NCI-H1930 (cell line): ENCODE data around the gene CCDC43.
"Not testable (repeated sequence)": the region's sequence is repeated elsewhere in the genome, so short reads cannot be mapped to it uniquely, and the experiment has no call there.

Source experiments
- DNase-seq, 2 experiments: peaks; one replicate each; lab custom pipeline; 2025; lab: John Stamatoyannopoulos, UW

The CCDC43 gene, protein sequence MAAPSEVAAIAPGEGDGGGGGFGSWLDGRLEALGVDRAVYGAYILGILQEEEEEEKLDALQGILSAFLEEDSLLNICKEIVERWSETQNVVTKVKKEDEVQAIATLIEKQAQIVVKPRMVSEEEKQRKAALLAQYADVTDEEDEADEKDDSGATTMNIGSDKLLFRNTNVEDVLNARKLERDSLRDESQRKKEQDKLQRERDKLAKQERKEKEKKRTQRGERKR

DNA sequence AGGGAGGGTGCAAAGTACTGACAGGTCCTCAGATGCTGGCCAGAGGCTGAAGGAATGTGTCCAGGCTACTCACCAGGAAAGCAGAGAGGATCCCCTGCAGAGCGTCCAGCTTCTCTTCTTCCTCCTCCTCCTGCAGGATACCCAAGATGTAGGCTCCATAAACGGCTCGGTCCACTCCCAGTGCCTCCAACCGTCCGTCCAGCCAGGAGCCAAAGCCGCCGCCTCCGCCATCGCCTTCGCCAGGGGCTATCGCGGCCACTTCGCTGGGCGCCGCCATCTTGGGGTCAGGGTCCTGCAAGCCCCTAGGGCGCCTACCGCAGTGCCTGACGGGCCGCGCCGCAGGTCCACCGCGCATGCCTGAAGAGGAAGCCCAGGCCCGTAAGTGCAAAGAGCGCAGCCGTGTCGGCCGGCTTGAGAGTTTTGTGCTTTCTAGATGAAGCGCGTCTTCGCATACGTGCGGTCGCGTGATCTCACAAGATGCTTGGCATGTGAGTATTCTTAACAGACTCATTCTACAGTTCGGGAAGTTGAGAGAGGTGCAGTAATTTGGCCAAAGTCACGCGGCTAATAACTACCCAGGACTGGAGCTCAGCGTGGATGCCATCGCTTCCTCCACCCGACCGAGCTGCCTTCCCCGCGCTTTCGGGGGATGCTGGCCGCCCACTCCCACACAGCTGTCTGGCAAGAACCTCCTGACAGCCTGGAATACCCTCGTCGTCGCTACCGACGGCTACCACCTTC, at the start of gene CCDC43:
Gene CCDC43, minus strand, starts transcription at position 300 of the 741 bp plus-strand sequence. Its CDS starts 23 bp downstream, at position 277.
- DNase-seq = peak; percentile 74 to 87

DNA sequence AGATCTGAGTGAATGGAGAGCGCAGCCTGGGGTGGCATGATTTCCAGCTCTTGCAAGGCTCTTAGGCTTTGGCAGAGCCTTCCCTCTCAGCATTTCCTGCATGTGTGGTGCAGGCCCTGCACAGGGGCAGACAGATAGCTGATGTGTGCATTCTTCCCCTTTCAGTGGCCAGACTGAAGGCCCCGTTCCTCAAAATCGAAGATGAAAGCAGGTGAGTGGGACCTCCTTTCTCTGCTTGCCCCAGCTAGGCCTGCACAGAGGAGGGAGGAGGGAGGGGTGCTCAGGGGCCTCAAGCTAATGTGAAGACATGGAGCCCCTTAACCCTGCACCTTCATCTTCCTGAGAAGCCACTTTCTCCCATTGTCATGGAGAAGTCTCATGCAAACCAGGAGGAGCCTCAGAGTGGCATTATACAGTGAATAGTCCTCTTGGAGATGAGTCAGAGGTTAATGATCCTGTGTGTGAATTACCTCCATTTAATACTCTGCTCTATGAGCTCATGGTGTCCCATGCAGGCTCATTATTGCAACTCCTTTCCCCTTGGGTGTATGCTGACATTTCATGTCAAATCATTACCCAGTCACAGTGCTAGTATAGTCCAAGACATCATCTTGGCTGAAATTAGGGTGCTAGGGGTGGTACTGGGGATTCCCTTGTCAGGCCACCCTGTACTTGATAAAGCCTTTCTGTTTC, 48.8 kb upstream of the CCDC43 start:
- DNase-seq = no peak

DNA sequence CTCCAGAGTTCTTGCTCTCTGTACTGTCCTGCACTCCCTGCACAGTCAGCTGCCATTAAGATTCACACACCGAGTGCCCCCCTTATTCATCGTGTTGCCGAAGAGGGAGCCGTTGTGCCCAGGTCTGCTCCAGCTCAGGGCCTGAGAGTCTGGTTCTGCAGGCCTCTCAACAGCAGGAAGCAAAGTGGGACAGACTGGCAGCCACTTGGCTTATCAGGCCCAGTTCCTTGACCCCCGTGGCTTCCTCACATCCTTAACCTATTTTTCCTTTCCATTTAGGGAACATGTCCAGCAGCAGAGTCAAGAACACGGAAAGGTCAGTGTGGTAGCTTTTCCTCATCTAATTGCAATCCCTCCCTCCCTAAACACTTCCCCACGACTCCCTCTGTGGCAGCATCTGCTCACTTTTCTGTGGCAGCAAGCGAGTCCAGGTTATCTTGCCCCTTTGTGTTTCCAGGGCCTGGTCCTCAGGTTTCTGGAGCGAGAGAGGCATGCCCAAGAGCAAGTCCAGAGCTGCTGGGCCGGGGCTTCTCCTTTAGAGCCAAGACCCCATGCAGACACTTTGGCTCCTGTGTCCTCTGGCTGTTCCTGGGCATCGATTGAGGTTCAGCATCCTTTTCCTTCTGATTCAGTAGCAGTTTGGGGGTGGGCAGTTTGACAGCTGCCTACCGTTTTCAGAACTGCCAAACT, 47.1 kb upstream of the CCDC43 start:
- DNase-seq = no peak

DNA sequence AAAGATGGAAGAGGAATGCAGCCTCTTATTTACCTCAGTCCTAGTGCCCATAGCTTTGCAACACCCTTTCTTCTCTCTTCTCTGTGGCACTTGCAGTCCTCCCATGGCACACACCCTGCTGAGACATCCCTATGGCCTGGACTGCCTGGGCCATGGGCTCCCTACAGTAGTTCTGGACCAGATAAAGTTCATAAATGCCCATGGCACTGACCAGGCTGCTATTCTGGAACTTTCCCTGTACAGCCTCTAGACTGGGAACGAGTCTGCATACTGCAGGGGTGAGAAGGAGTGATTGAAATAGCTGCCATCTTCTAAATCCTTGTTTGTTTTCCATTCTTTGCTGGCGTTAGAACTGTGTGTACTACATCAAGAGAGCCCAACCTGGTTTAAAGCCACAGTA, 44.7 kb upstream of the CCDC43 start:
- DNase-seq = no peak

DNA sequence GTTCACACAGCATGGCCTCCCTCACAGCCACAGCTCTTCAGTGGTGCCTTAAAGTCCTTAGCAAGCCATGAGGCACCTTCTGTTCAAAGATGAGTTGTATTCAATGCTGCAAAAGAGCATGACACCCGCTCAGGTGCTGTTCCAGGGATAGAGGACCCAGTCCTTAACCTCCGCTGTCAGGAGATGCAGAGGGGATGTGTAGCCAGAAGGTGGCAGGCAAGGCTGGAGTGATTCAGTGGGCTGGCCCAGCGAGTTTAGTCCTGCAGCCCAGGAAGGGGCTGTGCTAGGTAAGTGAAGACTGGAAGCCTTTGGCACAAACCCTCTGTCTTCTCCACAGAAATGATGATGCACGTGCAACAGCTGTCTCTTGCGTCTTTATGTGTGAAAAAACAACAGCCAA, 44.2 kb upstream of the CCDC43 start:
- no peak for DNase-seq

DNA sequence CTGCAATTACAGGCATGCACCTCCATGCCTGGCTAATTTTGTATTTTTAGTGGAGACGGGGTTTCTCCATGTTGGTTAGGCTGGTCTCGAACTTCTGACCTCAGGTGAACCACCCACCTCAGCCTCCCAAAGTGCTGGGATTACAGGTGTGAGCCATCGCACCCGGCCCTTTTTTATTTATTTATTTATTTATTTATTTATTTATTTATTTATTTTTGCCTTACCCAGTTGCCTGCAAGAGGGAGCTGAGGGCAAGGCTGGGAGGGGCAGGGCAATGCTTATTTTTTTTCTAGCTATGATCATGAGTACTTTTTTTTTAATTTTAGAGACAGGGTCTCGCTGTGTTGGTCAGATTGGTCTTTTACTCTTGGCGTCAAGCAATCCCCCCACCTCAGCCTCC, 36.5 kb upstream of the CCDC43 start:
- DNase-seq = not testable (repeated sequence)

DNA sequence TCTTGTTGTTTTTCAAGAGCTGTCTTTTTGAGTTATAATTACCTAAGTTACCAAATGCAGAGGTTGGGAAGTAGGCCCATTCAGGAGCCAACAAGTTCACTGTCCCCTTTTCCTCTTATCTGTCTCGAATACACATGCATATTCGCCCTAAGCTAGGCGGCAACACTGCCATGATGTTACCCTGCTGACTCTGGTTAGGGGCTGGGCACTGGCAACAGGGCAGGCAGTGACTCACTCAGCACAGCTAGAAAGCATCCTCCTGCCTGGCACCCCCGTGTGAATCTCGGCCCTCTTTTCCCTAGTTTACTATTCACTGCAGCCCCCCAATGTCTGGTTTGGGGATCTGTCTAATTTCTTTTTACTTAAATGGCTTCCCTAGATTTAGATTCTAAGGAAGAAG, 32.7 kb upstream of the CCDC43 start:
- no peak for DNase-seq

DNA sequence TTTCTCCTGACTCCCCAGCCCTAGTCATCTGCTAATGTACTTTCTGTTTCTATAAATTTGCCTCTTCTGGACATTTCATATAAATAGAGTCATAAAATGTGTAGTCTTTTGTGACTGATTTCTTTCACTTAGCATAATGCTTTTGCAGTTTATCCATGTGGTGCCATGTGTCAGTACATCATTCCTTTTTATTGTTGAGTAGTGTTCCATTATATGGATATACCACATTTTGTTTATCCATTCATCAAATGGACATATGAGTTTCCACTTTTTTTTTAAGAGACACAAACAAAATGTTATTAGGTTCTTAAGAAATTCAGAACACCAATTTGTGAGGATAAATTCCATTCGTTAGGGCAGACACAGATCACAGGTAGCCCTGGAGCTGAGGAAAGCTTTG, 29.9 kb upstream of the CCDC43 start:
- DNase-seq = no peak

DNA sequence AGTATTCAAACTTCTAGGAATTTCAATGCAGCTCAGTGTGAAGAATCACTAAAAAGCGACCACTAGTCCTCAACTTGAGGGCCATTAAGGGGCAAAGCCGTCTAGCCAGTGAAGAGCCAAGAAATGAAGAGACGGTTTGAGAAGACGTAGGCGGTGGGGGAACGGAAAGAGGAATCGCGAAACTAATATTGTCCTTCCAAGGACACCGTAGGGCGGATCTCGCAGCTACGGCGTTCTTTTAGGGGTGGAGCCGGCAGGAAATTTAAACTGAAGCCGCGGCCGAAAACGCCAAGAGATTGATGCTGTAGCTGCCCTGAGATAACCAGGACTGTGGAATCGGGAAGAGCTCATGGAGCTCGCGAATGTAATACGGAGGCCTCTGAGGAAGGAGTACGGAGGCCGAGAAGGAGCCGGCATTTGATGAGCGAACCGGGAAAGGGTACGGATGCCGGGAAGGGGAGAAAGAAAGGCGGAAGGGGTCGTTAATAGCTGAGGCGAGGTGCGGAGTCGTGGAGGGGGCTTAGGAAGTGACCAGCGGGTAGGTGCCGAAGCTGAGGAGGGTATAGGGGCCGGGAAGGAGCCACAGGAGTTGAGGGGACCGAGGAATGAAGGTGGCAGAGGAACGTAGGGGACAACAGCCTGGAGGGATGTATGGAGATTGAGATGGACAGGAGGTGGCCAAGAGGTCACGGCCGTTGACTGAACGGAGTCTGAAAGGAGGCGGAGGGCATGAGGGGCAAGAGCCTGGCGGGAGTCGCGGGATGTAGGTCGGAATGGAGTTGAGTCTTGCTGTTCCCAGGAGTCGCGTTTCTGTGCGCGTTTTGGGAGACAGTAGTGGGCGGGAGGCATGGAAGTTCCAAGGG, 19.1 kb upstream of the CCDC43 start, which contains the start of gene DBF4B:
Gene DBF4B, plus strand, starts transcription at position 265 of the 863 bp plus-strand sequence. Its CDS starts 156 bp downstream, at position 421.
- peak; percentile 80 to 87 for DNase-seq

DNA sequence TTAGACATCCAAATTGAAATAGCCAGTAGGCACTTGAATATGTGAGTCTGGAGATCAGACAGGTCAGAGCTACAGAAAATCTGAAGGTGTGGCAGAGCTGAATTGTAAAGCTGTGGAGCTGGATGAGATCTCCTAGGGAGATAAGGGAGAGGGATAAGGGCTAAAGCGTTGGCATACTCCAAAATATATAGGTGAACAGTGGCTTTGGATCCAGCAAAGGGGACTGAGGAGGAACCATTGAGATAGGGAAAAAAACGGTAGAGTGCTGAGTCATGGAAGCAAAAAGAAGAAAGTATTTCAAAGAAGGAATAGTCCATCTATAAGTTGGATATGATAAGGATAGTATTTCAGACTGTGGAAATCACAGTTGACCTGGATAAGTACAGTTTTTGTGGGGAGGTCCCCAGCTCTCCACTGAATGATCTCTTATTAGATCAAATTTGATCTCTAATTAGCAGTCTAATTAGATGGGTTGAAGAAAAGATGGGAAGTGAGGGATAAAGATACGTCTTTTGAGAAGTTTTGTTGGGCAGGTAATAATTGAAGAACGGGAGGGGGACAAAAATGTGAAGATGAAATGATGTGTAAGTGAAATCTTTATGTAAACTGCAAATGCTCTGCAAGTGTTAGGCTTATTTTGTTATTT, 18.3 kb upstream of the CCDC43 start:
- DNase-seq = no peak

DNA sequence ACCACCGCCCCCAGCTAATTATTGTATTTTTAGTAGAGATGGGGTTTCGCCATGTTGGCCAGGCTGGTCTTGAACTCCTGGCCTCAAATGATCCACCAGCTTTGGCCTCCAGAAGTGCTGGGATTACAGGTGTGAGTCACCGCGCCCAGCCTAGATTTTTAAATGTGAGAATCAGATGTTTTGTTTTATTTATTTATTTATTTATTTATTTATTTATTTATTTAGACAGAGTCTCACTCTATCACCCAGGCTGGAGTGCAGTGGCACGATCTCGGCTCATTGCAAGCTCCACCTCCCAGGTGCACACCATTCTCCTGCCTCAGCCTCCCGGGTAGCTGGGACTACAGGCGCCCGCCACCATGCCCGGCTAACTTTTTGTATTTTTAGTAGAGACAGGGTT, 10.7 kb upstream of the CCDC43 start:
- DNase-seq = not testable (repeated sequence)

DNA sequence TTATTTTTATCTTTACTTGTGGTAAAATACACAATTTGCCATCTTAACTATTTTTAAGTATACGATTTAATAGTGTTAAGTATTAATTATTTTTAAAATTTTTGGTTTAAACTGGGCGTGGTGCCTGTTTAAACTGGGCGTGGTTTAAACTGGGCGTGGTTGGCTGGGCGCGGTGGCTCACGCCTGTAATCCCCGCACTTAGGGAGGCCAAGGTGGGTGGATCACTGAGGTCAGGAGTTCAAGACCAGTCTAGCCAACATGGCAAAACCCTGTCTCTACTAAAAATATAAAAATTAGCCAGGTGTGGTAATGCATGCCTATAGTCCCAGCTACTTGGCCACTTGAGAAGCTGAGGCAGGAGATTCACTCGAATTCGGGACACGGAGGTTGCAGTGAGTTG, 4.0 kb upstream of the CCDC43 start:
- no peak for DNase-seq

DNA sequence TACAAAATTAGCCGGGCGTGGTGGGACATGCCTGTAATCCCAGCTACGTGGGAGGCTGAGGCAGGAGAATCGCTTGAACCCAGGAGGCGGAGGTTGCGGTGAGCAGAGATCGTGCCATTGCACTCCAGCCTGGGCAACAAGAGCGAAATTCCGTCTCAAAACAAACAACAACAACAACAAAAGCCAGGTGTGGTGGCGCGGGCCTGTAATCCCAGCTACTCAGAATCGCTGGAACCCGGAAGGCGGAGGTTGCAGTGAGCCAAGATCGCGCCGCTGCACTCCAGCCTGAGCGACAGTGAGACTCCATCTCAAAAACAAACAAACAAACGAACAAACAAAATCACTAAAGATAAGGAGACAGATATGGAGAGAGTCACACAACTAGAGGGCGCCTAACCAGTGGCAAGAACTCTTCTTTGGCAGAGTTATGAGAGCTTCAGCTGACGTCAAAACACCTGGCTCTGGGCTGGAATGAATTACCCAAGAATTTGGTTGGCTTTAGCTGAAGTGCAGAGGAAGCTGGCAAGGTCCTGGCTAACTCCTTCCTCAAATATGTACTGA, 1.2 kb upstream of the CCDC43 start:
- DNase-seq = not testable (repeated sequence)

DNA sequence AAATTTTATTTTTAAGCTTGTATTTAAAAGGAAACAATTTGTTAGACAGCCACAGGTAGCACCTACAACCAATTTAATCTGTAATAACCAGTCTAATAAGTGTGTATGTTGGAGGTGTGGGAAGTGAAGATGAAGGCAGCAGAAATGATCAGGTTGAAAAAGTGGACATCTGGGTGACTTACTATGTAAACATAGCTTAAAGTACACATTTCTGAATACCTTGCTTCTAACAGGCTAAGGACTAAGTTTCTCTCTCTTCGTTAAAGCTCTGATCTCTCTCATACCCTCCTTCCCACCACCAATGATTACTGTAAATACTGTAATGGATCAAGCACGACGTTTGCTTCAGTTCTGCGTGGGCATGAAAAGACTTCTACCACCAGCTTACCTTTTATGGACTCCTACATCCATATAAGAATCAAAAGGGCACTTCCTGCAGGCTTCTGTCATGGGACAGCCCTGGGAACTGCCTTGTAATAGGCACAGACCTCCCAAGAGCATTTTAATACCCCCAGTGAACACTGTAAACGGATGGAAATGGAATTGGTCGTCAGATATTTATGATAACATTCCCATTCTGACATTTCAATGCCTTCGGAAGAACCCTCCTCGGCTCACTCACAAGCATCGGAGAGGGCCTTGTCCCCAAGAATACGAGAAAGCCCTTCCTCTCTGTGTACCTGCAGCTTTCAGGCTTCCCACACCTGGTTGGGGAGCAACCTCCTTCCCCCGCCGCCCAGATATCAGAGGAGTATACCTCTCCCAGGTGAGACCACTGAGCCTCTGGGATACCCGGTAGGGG, 700 bp downstream of the CCDC43 start:
- no peak for DNase-seq

DNA sequence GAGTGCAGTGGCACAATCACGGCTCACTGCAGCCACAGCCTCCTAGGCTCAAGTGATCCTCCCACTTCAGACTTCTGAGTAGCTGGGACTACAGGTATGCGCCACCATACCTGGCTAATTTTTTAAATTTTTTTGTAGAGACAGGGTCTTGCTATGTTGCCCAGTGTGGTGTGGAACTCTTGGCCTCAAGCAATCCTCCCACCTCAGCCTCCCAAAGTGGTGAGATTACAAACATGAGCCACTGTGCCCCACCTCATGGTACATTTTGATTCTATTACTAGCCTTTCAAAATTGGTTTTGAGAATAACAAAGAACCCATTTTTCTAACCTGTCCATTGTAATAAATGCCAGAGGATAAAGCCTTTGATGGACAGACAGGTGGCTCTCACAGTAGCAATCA, 1.4 kb downstream of the CCDC43 start:
- DNase-seq = no peak

DNA sequence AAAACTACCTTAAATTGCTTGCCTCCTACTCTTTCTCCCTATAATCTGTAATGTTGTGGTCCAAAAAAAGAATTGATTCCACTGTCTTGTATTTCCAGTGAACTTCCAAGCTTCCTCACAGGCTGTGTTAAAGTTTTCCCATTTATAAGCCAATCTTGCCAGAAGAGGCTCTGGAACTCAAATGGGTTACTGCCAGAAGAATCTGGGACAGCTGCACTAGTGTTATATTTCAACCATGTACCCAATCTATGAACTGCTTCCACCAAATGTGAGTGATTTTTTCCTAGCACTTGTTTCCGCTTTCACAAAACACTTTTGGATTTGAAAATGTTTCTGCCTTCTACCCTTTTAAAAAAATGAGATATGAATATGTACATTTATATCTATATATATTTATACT, 1.8 kb downstream of the CCDC43 start:
- no peak for DNase-seq

DNA sequence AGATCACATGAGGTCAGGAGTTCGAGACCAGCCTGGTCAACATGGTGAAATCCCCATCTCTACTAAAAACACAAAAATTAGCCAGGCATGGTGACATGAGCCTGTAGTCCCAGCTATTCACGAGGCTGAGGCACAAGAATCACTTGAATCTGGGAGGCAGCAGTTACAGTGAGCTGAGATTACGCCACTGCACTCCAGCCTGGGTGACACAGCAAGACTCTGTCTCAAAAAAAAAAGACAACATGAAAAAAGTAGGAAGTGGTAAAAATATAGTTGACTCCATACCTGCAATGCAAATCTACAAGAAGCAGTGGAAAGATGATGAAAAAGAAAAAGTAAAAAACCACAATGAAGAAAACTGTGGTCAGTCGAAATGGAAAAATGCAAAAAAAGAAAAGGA, 6.3 kb downstream of the CCDC43 start:
- DNase-seq = not testable (repeated sequence)

DNA sequence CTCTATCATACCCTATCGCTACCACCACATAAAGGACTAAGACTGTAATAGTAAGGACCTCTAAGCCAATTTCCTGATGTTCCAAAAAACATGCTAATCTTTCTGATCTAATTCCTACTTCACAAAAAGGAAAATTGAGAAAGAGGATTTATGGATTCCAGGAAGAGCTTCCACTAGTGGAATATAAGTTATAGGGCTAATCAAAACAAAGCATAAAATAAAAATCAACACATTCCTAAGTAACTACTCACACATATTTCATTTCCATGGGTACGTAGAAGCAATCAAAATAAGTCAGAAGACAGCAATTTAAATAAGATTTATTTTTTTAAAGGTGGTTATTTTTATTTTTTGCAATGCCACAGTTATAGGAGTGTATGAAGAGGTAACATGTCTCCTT, 12.4 kb downstream of the CCDC43 start:
- no peak for DNase-seq

DNA sequence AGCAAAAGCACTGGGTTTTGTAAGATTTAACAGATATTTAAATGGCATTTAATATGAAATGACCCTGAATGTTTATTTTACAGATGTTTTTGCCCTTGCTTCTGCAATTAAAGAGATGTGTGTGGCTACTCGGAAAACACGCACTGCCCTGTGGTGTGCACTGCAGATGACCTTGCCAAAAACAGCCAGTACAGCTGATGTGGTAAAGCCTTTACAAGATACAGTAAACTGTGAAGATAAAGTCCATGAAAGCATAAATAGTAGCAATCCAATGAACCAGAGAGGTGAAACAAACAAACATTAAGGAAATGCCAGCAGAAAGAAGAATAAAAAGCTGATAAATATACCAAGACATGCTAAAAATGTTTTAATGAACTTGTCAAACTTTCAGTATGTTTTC, 15.7 kb downstream of the CCDC43 start:
- no peak for DNase-seq
